PC-3 (cell line): ENCODE results near the gene ARIH2.

Experiments
- EZH2 ChIP-seq: fragments of 300-600 bp; sonication (generic); IDR thresholded peaks from one replicate; pipeline ENCODE4 v1.6.1; 2017; ENCODE audit warnings: antibody characterized with exemption, mild to moderate bottlenecking, low read length; ENCODE audit not compliant: unreplicated experiment
- TF ChIP-seq, protein P1 (sequence below): fragments of 300-600 bp; sonication (generic); conservative IDR thresholded peaks from 2 replicates; pipeline ENCODE4 v1.5.1; 2017; ENCODE audit warnings: antibody characterized with exemption, low read depth, mild to moderate bottlenecking, low read length

GRCh38 chr3:48985831-48986376 is 67.3 kb downstream of the ARIH2 start:
- TF ChIP-seq, protein P1, sequence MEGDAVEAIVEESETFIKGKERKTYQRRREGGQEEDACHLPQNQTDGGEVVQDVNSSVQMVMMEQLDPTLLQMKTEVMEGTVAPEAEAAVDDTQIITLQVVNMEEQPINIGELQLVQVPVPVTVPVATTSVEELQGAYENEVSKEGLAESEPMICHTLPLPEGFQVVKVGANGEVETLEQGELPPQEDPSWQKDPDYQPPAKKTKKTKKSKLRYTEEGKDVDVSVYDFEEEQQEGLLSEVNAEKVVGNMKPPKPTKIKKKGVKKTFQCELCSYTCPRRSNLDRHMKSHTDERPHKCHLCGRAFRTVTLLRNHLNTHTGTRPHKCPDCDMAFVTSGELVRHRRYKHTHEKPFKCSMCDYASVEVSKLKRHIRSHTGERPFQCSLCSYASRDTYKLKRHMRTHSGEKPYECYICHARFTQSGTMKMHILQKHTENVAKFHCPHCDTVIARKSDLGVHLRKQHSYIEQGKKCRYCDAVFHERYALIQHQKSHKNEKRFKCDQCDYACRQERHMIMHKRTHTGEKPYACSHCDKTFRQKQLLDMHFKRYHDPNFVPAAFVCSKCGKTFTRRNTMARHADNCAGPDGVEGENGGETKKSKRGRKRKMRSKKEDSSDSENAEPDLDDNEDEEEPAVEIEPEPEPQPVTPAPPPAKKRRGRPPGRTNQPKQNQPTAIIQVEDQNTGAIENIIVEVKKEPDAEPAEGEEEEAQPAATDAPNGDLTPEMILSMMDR: no peak
- no peak for TF ChIP-seq EZH2
